ENCODE data around the gene C4orf50.

DNA sequence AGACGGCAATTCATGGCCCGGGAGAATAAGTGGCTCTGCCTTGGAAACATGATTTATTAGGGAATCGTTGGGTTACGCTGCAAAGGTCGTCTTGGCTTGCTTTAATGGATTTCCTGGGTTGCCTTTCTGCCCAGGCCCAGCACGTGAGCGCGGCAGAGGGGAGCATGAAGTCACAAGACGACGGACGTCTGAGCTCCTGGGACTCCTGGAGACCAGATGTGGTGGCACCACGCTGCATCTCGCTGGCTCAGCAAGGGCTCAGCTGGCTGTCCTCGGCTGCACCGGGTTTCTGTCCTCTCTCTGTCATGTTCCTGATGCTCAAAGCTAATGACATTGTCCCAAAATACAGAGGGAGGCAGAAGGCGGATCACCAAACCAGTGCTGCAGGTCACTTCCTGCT, 61.2 kb downstream of the C4orf50 start:
- no peak for TF ChIP-seq POLR2A (IDR thresholded peaks at IDR 0.05)
- TF ChIP-seq, protein P1, sequence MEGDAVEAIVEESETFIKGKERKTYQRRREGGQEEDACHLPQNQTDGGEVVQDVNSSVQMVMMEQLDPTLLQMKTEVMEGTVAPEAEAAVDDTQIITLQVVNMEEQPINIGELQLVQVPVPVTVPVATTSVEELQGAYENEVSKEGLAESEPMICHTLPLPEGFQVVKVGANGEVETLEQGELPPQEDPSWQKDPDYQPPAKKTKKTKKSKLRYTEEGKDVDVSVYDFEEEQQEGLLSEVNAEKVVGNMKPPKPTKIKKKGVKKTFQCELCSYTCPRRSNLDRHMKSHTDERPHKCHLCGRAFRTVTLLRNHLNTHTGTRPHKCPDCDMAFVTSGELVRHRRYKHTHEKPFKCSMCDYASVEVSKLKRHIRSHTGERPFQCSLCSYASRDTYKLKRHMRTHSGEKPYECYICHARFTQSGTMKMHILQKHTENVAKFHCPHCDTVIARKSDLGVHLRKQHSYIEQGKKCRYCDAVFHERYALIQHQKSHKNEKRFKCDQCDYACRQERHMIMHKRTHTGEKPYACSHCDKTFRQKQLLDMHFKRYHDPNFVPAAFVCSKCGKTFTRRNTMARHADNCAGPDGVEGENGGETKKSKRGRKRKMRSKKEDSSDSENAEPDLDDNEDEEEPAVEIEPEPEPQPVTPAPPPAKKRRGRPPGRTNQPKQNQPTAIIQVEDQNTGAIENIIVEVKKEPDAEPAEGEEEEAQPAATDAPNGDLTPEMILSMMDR (IDR thresholded peaks at IDR 0.05), result no peak
